ENCODE results near the gene KANK2.
A peak's percentile ranks its signal among the peaks of the same experiment; 100 is the strongest.

The KANK2 gene

DNA sequence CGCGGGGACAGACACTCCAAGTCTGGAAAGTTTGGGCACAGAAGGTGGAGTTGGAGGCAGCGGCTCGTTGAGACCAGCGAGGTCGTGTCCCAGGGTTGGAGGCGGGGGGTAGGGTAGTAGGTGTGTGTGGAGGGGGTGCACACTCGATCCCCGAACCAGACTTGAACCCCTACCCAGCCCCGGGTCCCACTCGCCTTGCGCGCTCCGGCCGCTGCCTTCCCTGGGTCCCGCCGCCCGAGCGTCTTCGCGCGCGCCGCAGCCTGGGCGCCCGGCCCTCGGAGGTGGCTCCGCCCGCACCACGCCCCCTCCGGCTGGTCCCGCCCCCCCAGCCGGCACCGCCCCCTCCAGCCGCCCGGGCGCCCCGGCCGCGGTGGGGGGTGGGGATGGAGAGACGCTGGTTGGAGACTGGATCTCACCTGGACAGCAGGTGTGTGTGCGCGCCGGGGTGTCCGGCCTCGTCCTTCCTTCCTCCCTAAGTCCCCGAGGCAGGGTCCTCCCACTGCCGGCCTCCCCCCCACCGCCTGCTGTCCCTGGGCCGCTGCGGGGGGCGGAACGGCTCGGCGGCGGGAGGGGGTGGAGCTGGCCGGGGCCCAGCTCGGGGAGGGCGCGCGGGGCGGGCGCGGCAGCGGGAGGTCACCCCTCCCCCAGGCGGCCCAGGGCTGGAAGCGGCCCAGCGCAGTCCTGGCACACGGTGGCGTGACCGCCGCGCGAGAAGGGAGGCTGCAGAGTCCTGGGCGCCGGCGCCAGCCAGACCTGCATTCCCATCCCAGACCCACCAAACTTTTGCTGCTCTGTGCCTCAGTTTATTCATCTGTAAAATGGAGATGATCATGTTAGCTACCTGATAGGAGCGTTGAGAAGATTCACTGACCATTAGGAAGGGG is at the start of gene KANK2:
Gene KANK2, minus strand, starts transcription at position 255 of the 884 bp plus-strand sequence. CDS start 3,034 bp downstream, outside the sequence.
- Histone ChIP-seq H3K27ac (ENCODE audit: low read depth, low read length) (peak within 1 kb of the TSS; percentile 93), H3K4me1 (ENCODE audit: control insufficient read depth, low read length) (peaks cover 52% of the 10 kb centered on the region), H3K9me2 (replicated peaks; ENCODE audit: control insufficient read depth, low read length) (no peaks in the 10 kb centered on the region), H3K79me2 (ENCODE audit: control insufficient read depth, low read length) (peaks cover 45% of the 10 kb centered on the region), H3K36me3 (ENCODE audit: control insufficient read depth, low read length) (peaks cover 46% of the 10 kb centered on the region), H3K27me3 (ENCODE audit: control insufficient read depth, low read length) (no peaks in the 10 kb centered on the region), H3F3A (ENCODE audit: control insufficient read depth, insufficient read depth) (peaks cover 28% of the 10 kb centered on the region), H3K4me3 (ENCODE audit: low read length) (peak within 1 kb of the TSS; percentile 84), H3K9me3 (ENCODE audit: control insufficient read depth, insufficient read depth, low read length) (no peaks in the 10 kb centered on the region), H4K20me1 (ENCODE audit: control insufficient read depth, insufficient read depth, low read depth, low read length) (no peaks in the 10 kb centered on the region), H3K4me2 (ENCODE audit: low read length) (peak within 1 kb of the TSS; percentile 90)
- TF ChIP-seq EZH2phosphoT487 (IDR thresholded peaks at IDR 0.05; ENCODE audit: borderline replicate concordance, low read length) = no peak
- TF ChIP-seq, protein P1, sequence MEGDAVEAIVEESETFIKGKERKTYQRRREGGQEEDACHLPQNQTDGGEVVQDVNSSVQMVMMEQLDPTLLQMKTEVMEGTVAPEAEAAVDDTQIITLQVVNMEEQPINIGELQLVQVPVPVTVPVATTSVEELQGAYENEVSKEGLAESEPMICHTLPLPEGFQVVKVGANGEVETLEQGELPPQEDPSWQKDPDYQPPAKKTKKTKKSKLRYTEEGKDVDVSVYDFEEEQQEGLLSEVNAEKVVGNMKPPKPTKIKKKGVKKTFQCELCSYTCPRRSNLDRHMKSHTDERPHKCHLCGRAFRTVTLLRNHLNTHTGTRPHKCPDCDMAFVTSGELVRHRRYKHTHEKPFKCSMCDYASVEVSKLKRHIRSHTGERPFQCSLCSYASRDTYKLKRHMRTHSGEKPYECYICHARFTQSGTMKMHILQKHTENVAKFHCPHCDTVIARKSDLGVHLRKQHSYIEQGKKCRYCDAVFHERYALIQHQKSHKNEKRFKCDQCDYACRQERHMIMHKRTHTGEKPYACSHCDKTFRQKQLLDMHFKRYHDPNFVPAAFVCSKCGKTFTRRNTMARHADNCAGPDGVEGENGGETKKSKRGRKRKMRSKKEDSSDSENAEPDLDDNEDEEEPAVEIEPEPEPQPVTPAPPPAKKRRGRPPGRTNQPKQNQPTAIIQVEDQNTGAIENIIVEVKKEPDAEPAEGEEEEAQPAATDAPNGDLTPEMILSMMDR (IDR thresholded peaks at IDR 0.05; ENCODE audit: low read depth, low read length, poor library complexity, severe bottlenecking) = no peak

DNA sequence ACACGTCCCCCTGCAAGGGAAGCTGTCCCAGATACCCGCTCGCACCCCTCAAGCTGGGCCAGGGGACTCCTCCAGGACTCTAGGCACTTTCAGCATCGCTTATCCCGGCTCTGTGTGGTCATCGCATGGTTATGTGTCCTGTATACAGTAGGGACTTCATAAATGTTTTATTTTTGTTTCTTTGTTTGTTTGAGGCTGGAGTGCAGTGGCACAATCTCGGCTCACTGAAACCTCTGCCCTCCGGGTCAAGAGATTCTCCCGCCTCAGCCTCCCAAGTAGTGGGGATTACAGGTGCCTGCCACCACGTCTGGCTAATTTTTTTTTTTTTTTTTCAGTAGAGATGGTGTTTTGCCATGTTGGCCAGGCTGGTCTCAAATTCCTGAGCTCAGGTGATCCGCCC is 49.6 kb upstream of the KANK2 start:
- Histone ChIP-seq H3K4me3 (ENCODE audit: low read length) (no peak overlapping the region), H3K27me3 (ENCODE audit: control insufficient read depth, low read length) (no peaks in the 10 kb centered on the region), H3F3A (ENCODE audit: control insufficient read depth, insufficient read depth) (no peaks in the 10 kb centered on the region), H3K4me1 (ENCODE audit: control insufficient read depth, low read length) (peaks cover 3% of the 10 kb centered on the region), H3K9me2 (replicated peaks; ENCODE audit: control insufficient read depth, low read length) (no peaks in the 10 kb centered on the region), H3K4me2 (ENCODE audit: low read length) (no peak overlapping the region), H3K9me3 (ENCODE audit: control insufficient read depth, insufficient read depth, low read length) (no peaks in the 10 kb centered on the region), H3K27ac (ENCODE audit: low read depth, low read length) (no peak overlapping the region), H4K20me1 (ENCODE audit: control insufficient read depth, insufficient read depth, low read depth, low read length) (peaks cover 3% of the 10 kb centered on the region; the same call in 1 of the 2 replicates), H3K79me2 (ENCODE audit: control insufficient read depth, low read length) (no peaks in the 10 kb centered on the region), H3K36me3 (ENCODE audit: control insufficient read depth, low read length) (peaks cover 29% of the 10 kb centered on the region)
- TF ChIP-seq, protein P1 (IDR thresholded peaks at IDR 0.05; ENCODE audit: low read depth, low read length, poor library complexity, severe bottlenecking) = no peak
- no peak for TF ChIP-seq EZH2phosphoT487 (IDR thresholded peaks at IDR 0.05; ENCODE audit: borderline replicate concordance, low read length)

DNA sequence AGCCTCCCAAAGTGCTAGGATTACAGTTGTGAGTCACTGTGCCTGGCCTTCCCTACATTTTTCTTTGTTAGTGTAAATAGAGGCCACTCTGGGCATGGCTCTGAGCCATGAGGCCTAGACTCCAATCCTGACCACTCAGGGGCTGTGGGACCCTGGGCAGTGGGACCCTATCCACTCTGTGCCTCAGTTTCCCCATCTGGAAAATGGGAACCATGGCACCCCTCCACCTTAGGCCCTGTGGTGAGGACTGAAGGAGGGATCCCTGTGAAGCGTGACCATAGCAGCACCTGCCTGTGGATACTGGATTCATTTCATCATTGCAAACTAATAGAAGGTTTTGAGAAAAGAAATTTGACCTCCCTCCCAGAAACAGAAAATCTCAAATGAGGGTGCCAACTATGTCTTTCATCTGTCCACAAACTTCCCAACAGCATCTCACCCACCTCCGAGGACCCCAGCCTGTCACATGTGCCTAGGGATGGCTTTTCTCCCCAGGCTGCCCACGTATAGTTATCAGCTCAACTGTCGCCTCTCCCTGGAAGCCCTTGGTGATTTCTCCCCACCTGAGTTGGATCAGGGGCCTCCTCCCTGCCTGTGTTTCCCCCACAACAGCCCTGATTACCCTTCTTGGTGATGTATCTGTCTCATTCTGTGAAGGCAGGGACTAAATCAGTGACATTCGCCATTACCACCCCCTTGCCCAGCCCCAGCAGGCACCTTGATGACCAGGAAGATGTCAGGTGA is 47.7 kb upstream of the KANK2 start:
- no peak overlapping the region for H3K4me3 ChIP-seq (ENCODE audit: low read length)
- peaks cover 3% of the 10 kb centered on the region for H3K4me1 ChIP-seq (ENCODE audit: control insufficient read depth, low read length)
- H3K9me3 ChIP-seq (ENCODE audit: control insufficient read depth, insufficient read depth, low read length) = no peaks in the 10 kb centered on the region
- H3K79me2 ChIP-seq (ENCODE audit: control insufficient read depth, low read length) = no peaks in the 10 kb centered on the region
- no peak overlapping the region for H3K4me2 ChIP-seq (ENCODE audit: low read length)
- no peaks in the 10 kb centered on the region for H3F3A ChIP-seq (ENCODE audit: control insufficient read depth, insufficient read depth)
- H4K20me1 ChIP-seq (ENCODE audit: control insufficient read depth, insufficient read depth, low read depth, low read length) = peaks cover 3% of the 10 kb centered on the region; the same call in 1 of the 2 replicates
- no peaks in the 10 kb centered on the region for H3K27me3 ChIP-seq (ENCODE audit: control insufficient read depth, low read length)
- H3K9me2 ChIP-seq (replicated peaks; ENCODE audit: control insufficient read depth, low read length) = no peaks in the 10 kb centered on the region
- no peak overlapping the region for H3K27ac ChIP-seq (ENCODE audit: low read depth, low read length)
- peaks cover 19% of the 10 kb centered on the region for H3K36me3 ChIP-seq (ENCODE audit: control insufficient read depth, low read length)
- TF ChIP-seq, protein P1 (IDR thresholded peaks at IDR 0.05; ENCODE audit: low read depth, low read length, poor library complexity, severe bottlenecking) = no peak
- TF ChIP-seq EZH2phosphoT487 (IDR thresholded peaks at IDR 0.05; ENCODE audit: borderline replicate concordance, low read length) = no peak
